H1 (cell line): ENCODE results near the gene SCN4A. TPM values are rescaled to one million over a fixed set of nuclear protein-coding genes. Genes with fewer than 3 reads are reported as not detected.

Source experiments
- CTCF ChIA-PET: fragments of 300-600 bp; sonication (Branson Sonifier 250); formaldehyde crosslinking; loops from one replicate; lab custom pipeline; 2021; ENCODE audit not compliant: partially characterized antibody; lab: Charles Lee
- POLR2A ChIA-PET: fragments of 300-600 bp; sonication (Branson Sonifier 250); formaldehyde crosslinking; loops from one replicate; lab custom pipeline; 2021; ENCODE audit warnings: inconsistent platforms; ENCODE audit not compliant: partially characterized antibody; lab: Charles Lee
- DNase-seq, 2 experiments: peaks; one replicate each; pipeline versions ENCODE4 v3.0.0 to v3.0.0-alpha.2; 2010 to 2022; ENCODE audit warnings: low spot score in 2 of 2, low read depth in 1 of 2, mixed read lengths in 1 of 2
- FAIRE-seq: peaks from 2 replicates; lab custom pipeline; 2011; peaks lifted over from hg19 to GRCh38; lab: Jason Lieb, UNC
- H2AFZ ChIP-seq: 2 replicates; pipeline ENCODE4 v1.8.1; 2012; ENCODE audit warnings: low read length, inconsistent platforms
- H2AK5ac ChIP-seq: 2 replicates; pipeline ENCODE4 v1.6.1; 2013; ENCODE audit warnings: low read depth, low read length
- H2BK120ac ChIP-seq: replicated peaks from 2 replicates; pipeline ENCODE3; 2013; ENCODE audit warnings: low read depth, low read length, inconsistent platforms
- H2BK12ac ChIP-seq: 2 replicates; pipeline ENCODE4 v1.6.1; 2013; ENCODE audit warnings: low read depth, low read length
- H2BK15ac ChIP-seq: 2 replicates; pipeline ENCODE4 v1.6.1; 2013; ENCODE audit warnings: low read length
- H2BK20ac ChIP-seq: 2 replicates; pipeline ENCODE4 v1.6.1; 2013; ENCODE audit warnings: low read length
- H2BK5ac ChIP-seq: 2 replicates; pipeline ENCODE4 v1.6.1; 2013; ENCODE audit warnings: low read depth, low read length
- H3K14ac ChIP-seq: 2 replicates; pipeline ENCODE4 v1.6.1; 2013; ENCODE audit warnings: inconsistent platforms; ENCODE audit not compliant: insufficient read length
- H3K18ac ChIP-seq: 2 replicates; pipeline ENCODE4 v1.6.1; 2013; ENCODE audit warnings: low read length; ENCODE audit errors: extremely low read depth
- H3K23ac ChIP-seq: 2 replicates; pipeline ENCODE4 v1.6.1; 2013; ENCODE audit warnings: inconsistent platforms; ENCODE audit not compliant: insufficient read length
- H3K23me2 ChIP-seq: 2 replicates; pipeline ENCODE4 v1.6.1; 2013; ENCODE audit warnings: low read depth, low read length
- H3K27ac ChIP-seq: 2 replicates; pipeline ENCODE4 v1.6.1; 2011; ENCODE audit warnings: low read depth, low read length, inconsistent platforms
- H3K27me3 ChIP-seq, 4 experiments: replicated peaks in 1 of 4; 1 replicate in 1 of 4; 2 replicates in 3 of 4; pipeline versions ENCODE4 v1.6.1 to v1.8.1; 2011 to 2013; ENCODE audit warnings: low read length in 3 of 4, mild to moderate bottlenecking in 3 of 4, inconsistent platforms in 2 of 4, mixed read lengths in 2 of 4, moderate library complexity in 1 of 4; ENCODE audit not compliant: control insufficient read depth in 3 of 4, insufficient read depth in 3 of 4; ENCODE audit errors: extremely low read depth in 1 of 4
- H3K36me3 ChIP-seq, 4 experiments: 2 replicates each; pipeline versions ENCODE4 v1.6.1 to v1.8.1; 2011 to 2013; ENCODE audit warnings: mild to moderate bottlenecking in 4 of 4, low read length in 3 of 4, moderate library complexity in 2 of 4, control low read depth in 1 of 4, inconsistent platforms in 1 of 4; ENCODE audit not compliant: insufficient read depth in 4 of 4, control insufficient read depth in 2 of 4
- H3K4ac ChIP-seq: replicated peaks from 2 replicates; pipeline ENCODE3; 2013; ENCODE audit warnings: low read length, low read depth, mixed read lengths, inconsistent platforms; ENCODE audit not compliant: insufficient read length
- H3K4me1 ChIP-seq, 4 experiments: replicated peaks in 1 of 4; 1 replicate in 1 of 4; 2 replicates in 3 of 4; pipeline versions ENCODE4 v1.6.1 to v1.8.1; 2011 to 2013; ENCODE audit warnings: low read length in 3 of 4, inconsistent platforms in 2 of 4, mixed read lengths in 1 of 4; ENCODE audit not compliant: insufficient read depth in 4 of 4, control insufficient read depth in 3 of 4
- H3K4me2 ChIP-seq, 2 experiments: 2 replicates each; pipeline versions ENCODE4 v1.6.1 to v1.8.1; 2011 to 2013; ENCODE audit warnings: low read depth in 2 of 2, low read length in 2 of 2, control low read depth in 1 of 2, inconsistent platforms in 1 of 2, mild to moderate bottlenecking in 1 of 2; ENCODE audit not compliant: insufficient read depth in 1 of 2
- H3K4me3 ChIP-seq, 4 experiments: fragments of 200-600, 300-600 bp in 1 of 4; sonication (generic), shearing (Covaris generic), sonication (Bioruptor Twin) in 1 of 4; 2 replicates each; pipeline versions ENCODE4 v1.5.1 to v1.8.1; 2011 to 2016; ENCODE audit warnings: low read length in 4 of 4, low read depth in 3 of 4, control low read depth in 2 of 4, inconsistent platforms in 2 of 4, mild to moderate bottlenecking in 2 of 4, mixed read lengths in 1 of 4, moderate library complexity in 1 of 4; ENCODE audit not compliant: insufficient read depth in 2 of 4; ENCODE audit errors: extremely low read depth in 1 of 4
- H3K56ac ChIP-seq: replicated peaks from 2 replicates; pipeline ENCODE3; 2013; ENCODE audit warnings: low read depth, mild to moderate bottlenecking, mixed read lengths, low read length, inconsistent platforms; ENCODE audit not compliant: insufficient read length
- H3K79me1 ChIP-seq: 2 replicates; pipeline ENCODE4 v1.6.1; 2013; ENCODE audit warnings: low read depth, low read length, control low read depth
- H3K79me2 ChIP-seq, 2 experiments: 2 replicates each; pipeline versions ENCODE4 v1.6.1 to v1.8.1; 2012 to 2013; ENCODE audit warnings: low read length in 2 of 2, mild to moderate bottlenecking in 2 of 2, inconsistent platforms in 1 of 2; ENCODE audit not compliant: insufficient read depth in 2 of 2, control insufficient read depth in 1 of 2
- H3K9ac ChIP-seq, 4 experiments: replicated peaks in 1 of 4; 1 replicate in 1 of 4; 2 replicates in 3 of 4; pipeline versions ENCODE4 v1.6.1 to v1.8.1; 2011 to 2013; ENCODE audit warnings: low read depth in 3 of 4, low read length in 3 of 4, control low read depth in 2 of 4, mild to moderate bottlenecking in 2 of 4, moderate library complexity in 2 of 4, inconsistent platforms in 1 of 4; ENCODE audit errors: extremely low read depth in 1 of 4
- H3K9me3 ChIP-seq, 2 experiments: 2 replicates each; pipeline versions ENCODE4 v1.6.1 to v1.8.1; 2012 to 2013; ENCODE audit warnings: mild to moderate bottlenecking in 2 of 2, moderate library complexity in 2 of 2, control low read depth in 1 of 2, inconsistent platforms in 1 of 2, low read depth in 1 of 2, low read length in 1 of 2, mixed read lengths in 1 of 2; ENCODE audit not compliant: insufficient read depth in 2 of 2
- H4K20me1 ChIP-seq, 2 experiments: replicated peaks in 1 of 2; 2 replicates each; pipeline versions ENCODE3 to v1.8.1; 2011 to 2013; ENCODE audit warnings: inconsistent platforms in 2 of 2, low read length in 2 of 2, mild to moderate bottlenecking in 1 of 2; ENCODE audit not compliant: insufficient read depth in 2 of 2, control insufficient read depth in 1 of 2
- H4K5ac ChIP-seq: 2 replicates; pipeline ENCODE4 v1.6.1; 2013; ENCODE audit warnings: low read length, low read depth, mixed read lengths, inconsistent platforms; ENCODE audit not compliant: insufficient read length
- H4K8ac ChIP-seq: 2 replicates; pipeline ENCODE4 v1.8.0; 2013; ENCODE audit warnings: mild to moderate bottlenecking, moderate library complexity, low read length, inconsistent platforms; ENCODE audit not compliant: insufficient read depth; ENCODE audit errors: extremely low read depth
- H4K91ac ChIP-seq: replicated peaks from 2 replicates; pipeline ENCODE3; 2013; ENCODE audit warnings: low read length, mixed read lengths, inconsistent platforms; ENCODE audit not compliant: insufficient read length
- BCL11A ChIP-seq, 2 experiments: IDR thresholded peaks; one replicate each; pipeline ENCODE4 v1.6.1; 2011; ENCODE audit warnings: low read depth in 2 of 2, low read length in 2 of 2, mild to moderate bottlenecking in 2 of 2
- CBX5 ChIP-seq: fragments of 300-800, 300-1000 bp; sonication (generic); IDR thresholded peaks from 2 replicates; pipeline ENCODE4 v1.7.1; 2016; ENCODE audit warnings: antibody characterized with exemption, low read length, low read depth
- EGR1 ChIP-seq: IDR thresholded peaks from 2 replicates; pipeline ENCODE4 v1.6.1; 2011; ENCODE audit warnings: low read depth, low read length, borderline replicate concordance
- HDAC6 ChIP-seq: IDR thresholded peaks from one replicate; pipeline ENCODE4 v1.7.1; 2012; ENCODE audit warnings: low read depth, mild to moderate bottlenecking, inconsistent platforms, low read length, moderate library complexity
- KDM1A ChIP-seq: fragments of 200-600, 300-600 bp; sonication (generic); IDR thresholded peaks from 2 replicates; pipeline ENCODE4 v1.7.1; 2016; ENCODE audit warnings: mild to moderate bottlenecking, low read length, borderline replicate concordance
- PHF8 ChIP-seq: fragments of 200-600 bp; sonication (generic); conservative IDR thresholded peaks from 2 replicates; pipeline ENCODE4 v1.7.1; 2012; ENCODE audit warnings: low read depth, mild to moderate bottlenecking, inconsistent platforms, low read length, moderate library complexity
- RNF2 ChIP-seq: fragments of 200-900, 300-1000 bp; sonication (generic); IDR thresholded peaks from 2 replicates; pipeline ENCODE4 v1.7.1; 2016; ENCODE audit warnings: borderline replicate concordance, low read depth, mild to moderate bottlenecking, antibody characterized with exemption, low read length; ENCODE audit not compliant: poor library complexity, severe bottlenecking; ENCODE audit errors: missing control alignments
- SAP30 ChIP-seq: fragments of 300-600 bp; sonication (generic); IDR thresholded peaks from 2 replicates; pipeline ENCODE4 v1.7.1; 2012; ENCODE audit warnings: low read length, moderate library complexity, mild to moderate bottlenecking, inconsistent platforms; ENCODE audit not compliant: insufficient read depth, insufficient replicate concordance
- SIX5 ChIP-seq: IDR thresholded peaks from 2 replicates; pipeline ENCODE4 v1.6.1; 2011; ENCODE audit warnings: mild to moderate bottlenecking, low read depth, low read length
- SP4 ChIP-seq: IDR thresholded peaks from 2 replicates; pipeline ENCODE4 v1.6.1; 2012; ENCODE audit warnings: low read length, inconsistent platforms
- SUZ12 ChIP-seq: fragments of 200-600 bp; sonication (generic); IDR thresholded peaks from 2 replicates; pipeline ENCODE4 v1.6.1; 2012; ENCODE audit warnings: mild to moderate bottlenecking, inconsistent platforms, low read length, moderate library complexity, mixed read lengths
- TBP ChIP-seq: IDR thresholded peaks from 2 replicates; pipeline ENCODE4 v1.6.1; 2011; ENCODE audit warnings: low read depth, low read length, improper control_type of control experiment
- ZNF274 ChIP-seq: IDR thresholded peaks from 2 replicates; pipeline ENCODE4 v1.7.0; 2012; ENCODE audit warnings: low read length, borderline replicate concordance; ENCODE audit errors: extremely low read depth
- WGBS, 2 experiments: shearing (Covaris generic) in 1 of 2; methylation state at CpG; one replicate each; pipeline versions ENCODE4 v1.1.6 to v1.1.7; 2013 to 2015; ENCODE audit warnings: low lambda C conversion rate in 2 of 2, mixed read lengths in 2 of 2, inconsistent platforms in 1 of 2, low coverage in 1 of 2, missing lambda C conversion rate in 1 of 2; ENCODE audit not compliant: insufficient replicate concordance in 2 of 2, insufficient coverage in 1 of 2, insufficient read length in 1 of 2; ENCODE audit errors: extremely low coverage in 1 of 2, missing lambda C conversion rate in 1 of 2; 5-methylcytosine and 5-hydroxymethylcytosine counted together
- polyA plus RNA-seq, 7 experiments: library from polyadenylated mRNA; depleted of rRNA in 3 of 7; stranded (reverse) in 5 of 7; unstranded in 2 of 7; fragments of >200 nt in 5 of 7; fragments of 200-250 nt in 2 of 7; gene quantifications; 1 replicate in 5 of 7; 2 replicates in 1 of 7; 4 replicates in 1 of 7; pipeline versions ENCODE4 v1.2.1 to v1.2.3, GENCODE V29; 2011 to 2013; ENCODE audit warnings: missing spikeins in 2 of 7, mixed read lengths in 2 of 7
- total RNA-seq: library from RNA; stranded (reverse); fragmentation: NEBNext Ultra II Directional; extraction: Animal tissue kit (Norgen Biotek cat#: 25700); gene quantifications from 2 replicates; pipeline ENCODE4 v1.2.1, GENCODE V29; 2021

The SCN4A gene
- total and polyA plus RNA-seq, 2 of the 8 experiments (the other 6 are each of a cell fraction or from before 2014, with no cell fraction given) = 5.0 to 8.5 TPM

GRCh38 chr17:63927464-63928171 lies 45.1 kb downstream of the SCN4A start:
- H3K23ac ChIP-seq = no peak overlapping the region
- H4K5ac ChIP-seq = no peak overlapping the region
- FAIRE-seq = no peak
- no peak overlapping the region for H2BK15ac ChIP-seq
- no peak for DNase-seq
- H3K9me3 ChIP-seq = no peaks in the 10 kb centered on the region
- H3K14ac ChIP-seq = no peak overlapping the region
- H4K91ac ChIP-seq = no peak overlapping the region
- no peak overlapping the region for H3K18ac ChIP-seq
- no peak overlapping the region for H3K56ac ChIP-seq
- H2BK12ac ChIP-seq = no peak overlapping the region
- ChIA-PET POLR2A (no interaction called here), CTCF (interaction anchor here (0.6 to 11.4 kb wide), 16 partner anchors 9 to 206 kb away, joined by 3 to 164 read pairs (median 4); partner anchors contain the start of genes CSHL1 and GH1)
- 78% methylated on average over 8 of the region's 8 CpGs; no CpG with 5 or more reads in 1 of the 2 experiments for WGBS, 2 experiments
- H2BK20ac ChIP-seq = no peak overlapping the region
- H2AFZ ChIP-seq = no peak overlapping the region
- no peak overlapping the region for H3K27ac ChIP-seq
- no peaks in the 10 kb centered on the region for H3K79me1 ChIP-seq
- H3K4me1 ChIP-seq = peaks cover 0 to 16% (median 12%) of the 10 kb centered on the region in 4 experiments; a peak in 6 of 7 replicates
- H3K4ac ChIP-seq = no peak overlapping the region
- H3K79me2 ChIP-seq = no peaks in the 10 kb centered on the region
- no peaks in the 10 kb centered on the region for H3K23me2 ChIP-seq
- H2BK120ac ChIP-seq = no peak overlapping the region
- H3K36me3 ChIP-seq = no peaks in the 10 kb centered on the region
- no peak overlapping the region for H2BK5ac ChIP-seq
- H2AK5ac ChIP-seq = no peak overlapping the region
- H3K27me3 ChIP-seq = no peaks in the 10 kb centered on the region
- H3K9ac ChIP-seq = no peak overlapping the region
- H3K4me3 ChIP-seq = no peak overlapping the region
- H4K20me1 ChIP-seq = no peaks in the 10 kb centered on the region
- H3K4me2 ChIP-seq = no peak overlapping the region
- no peak overlapping the region for H4K8ac ChIP-seq
- no peak for TF ChIP-seq EGR1
- no peak for TF ChIP-seq BCL11A (IDR thresholded peaks at IDR 0.05; ENCODE audit: low read depth in 2 of 2, low read length in 2 of 2)
- TF ChIP-seq CBX5 = no peak
- no peak for TF ChIP-seq ZNF274
- TF ChIP-seq PHF8 = no peak
- TF ChIP-seq SIX5 = no peak
- no peak for TF ChIP-seq RNF2
- TF ChIP-seq HDAC6 = no peak
- TF ChIP-seq SUZ12 = no peak
- TF ChIP-seq TBP = no peak
- no peak for TF ChIP-seq KDM1A
- TF ChIP-seq SP4 = no peak
- no peak for TF ChIP-seq SAP30
